Bronchial epithelial cell (primary cell): Measurements from ENCODE around the gene NTM. TPM values are rescaled to one million over a fixed set of nuclear protein-coding genes. Genes with fewer than 3 reads are reported as not detected.

ENCODE experiments used
- DNase-seq: peaks from one replicate; pipeline ENCODE4 v3.0.0-alpha.2; 2010; ENCODE audit warnings: low read depth
- FAIRE-seq: peaks from 2 replicates; lab custom pipeline; 2011; peaks lifted over from hg19 to GRCh38; lab: Jason Lieb, UNC
- H3K27me3 ChIP-seq: 2 replicates; pipeline ENCODE4 v1.5.1; 2011; ENCODE audit warnings: low read length; ENCODE audit not compliant: control insufficient read depth, insufficient read depth
- H3K36me3 ChIP-seq: 2 replicates; pipeline ENCODE4 v1.5.1; 2011; ENCODE audit warnings: low read length; ENCODE audit not compliant: control insufficient read depth, insufficient read depth
- H3K4me3 ChIP-seq: 2 replicates; pipeline ENCODE4 v1.5.1; 2011; ENCODE audit warnings: mild to moderate bottlenecking, low read depth, low read length, control low read depth
- CTCF ChIP-seq: IDR thresholded peaks from 2 replicates; pipeline ENCODE4 v1.5.1; 2011; ENCODE audit warnings: mild to moderate bottlenecking, moderate library complexity, low read length, control low read depth, inconsistent platforms; ENCODE audit not compliant: insufficient read depth, severe bottlenecking
- total RNA-seq: library from RNA; depleted of rRNA; stranded (reverse); fragments of >200 nt; gene quantifications from 2 replicates; pipeline ENCODE4 v1.2.1, GENCODE V29; 2014

NTM gene
- total RNA-seq, 1 donor from 2014 or later = 4.2 TPM

DNA sequence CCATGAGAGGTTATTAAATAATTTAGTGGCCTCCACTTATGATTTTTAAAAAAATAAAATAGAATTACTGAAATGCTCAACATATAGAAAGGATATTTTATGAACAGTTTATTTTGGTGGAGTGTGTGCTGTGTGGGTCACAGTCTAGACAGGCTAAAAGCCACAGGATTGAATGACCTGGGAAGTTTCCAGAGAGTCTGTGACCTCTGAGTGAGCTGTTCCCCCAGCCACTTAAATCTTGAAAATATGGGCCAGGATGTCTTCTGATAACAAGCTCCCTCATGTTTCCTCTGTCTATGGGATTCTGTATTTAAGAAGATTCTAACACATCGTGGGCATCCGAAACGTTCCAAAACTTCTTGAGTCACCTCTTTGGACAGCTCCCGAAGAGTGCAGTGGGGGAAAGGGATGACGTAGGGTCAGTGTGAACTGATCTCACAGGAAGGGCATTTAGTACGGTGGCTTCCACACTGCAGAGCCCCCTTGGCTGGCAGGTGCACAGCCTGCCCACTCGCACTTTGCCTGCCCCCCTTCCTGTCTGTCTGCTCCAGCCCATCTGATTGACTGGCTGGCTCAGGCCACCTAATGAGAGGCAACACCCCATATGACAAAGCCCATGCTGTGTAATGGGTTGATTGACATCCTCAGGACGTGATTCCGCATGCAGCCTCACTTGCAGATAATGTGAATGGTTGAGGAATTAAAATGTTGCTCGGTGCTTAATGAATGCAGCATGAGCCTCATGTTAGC is 97.4 kb downstream of the NTM start:
- Histone ChIP-seq H3K27me3 (no peaks in the 10 kb centered on the region), H3K36me3 (no peaks in the 10 kb centered on the region), H3K4me3 (no peak overlapping the region)
- TF ChIP-seq CTCF = no peak
- FAIRE-seq (peak; percentile 40), DNase-seq (peak; percentile 25)

- no peak for DNase-seq
- H3K36me3 ChIP-seq = no peaks in the 10 kb centered on the region
- no peak for FAIRE-seq
- no peaks in the 10 kb centered on the region for H3K27me3 ChIP-seq
- no peak overlapping the region for H3K4me3 ChIP-seq
- no peak for TF ChIP-seq CTCF
Observed at GRCh38 chr11:131468565-131468964, 98.2 kb downstream of the NTM start.

DNA sequence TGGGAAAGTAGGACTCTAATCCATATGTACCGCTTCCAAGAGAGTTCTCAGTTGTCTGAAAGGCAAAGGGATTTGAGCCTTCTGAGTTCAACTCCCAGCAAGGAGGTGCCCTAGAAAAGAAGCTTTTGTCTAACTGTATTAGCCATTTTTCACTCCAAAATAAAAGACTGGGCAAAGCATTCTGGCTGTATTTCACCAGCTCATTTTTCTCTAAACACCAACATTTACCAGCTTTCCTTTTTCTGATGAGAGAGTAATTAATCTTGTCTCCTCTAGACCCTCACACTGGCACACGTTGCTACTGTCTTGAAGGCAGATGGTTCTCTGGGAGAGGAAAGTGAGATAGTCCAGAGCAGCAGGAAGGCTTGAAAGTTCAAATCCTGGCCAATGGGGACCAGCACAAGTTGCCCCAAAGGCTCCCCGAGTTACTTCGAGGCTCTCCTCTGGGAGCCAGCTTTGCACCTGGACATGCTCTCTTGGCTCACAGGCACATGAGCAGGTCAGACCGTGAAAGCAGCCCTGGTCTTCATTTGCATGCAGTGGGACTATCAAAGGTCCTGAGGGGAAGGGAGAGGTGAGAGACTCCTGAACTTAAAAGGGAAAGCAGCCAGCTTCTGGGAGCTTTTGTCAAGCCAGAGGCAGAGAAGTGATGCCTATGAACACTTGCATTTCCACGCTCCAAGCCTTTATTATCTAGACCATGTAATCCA is 100.0 kb downstream of the NTM start:
- Histone ChIP-seq H3K27me3 (no peaks in the 10 kb centered on the region), H3K36me3 (no peaks in the 10 kb centered on the region), H3K4me3 (no peak overlapping the region)
- no peak for TF ChIP-seq CTCF
- no peak for FAIRE-seq
- DNase-seq = no peak

DNA sequence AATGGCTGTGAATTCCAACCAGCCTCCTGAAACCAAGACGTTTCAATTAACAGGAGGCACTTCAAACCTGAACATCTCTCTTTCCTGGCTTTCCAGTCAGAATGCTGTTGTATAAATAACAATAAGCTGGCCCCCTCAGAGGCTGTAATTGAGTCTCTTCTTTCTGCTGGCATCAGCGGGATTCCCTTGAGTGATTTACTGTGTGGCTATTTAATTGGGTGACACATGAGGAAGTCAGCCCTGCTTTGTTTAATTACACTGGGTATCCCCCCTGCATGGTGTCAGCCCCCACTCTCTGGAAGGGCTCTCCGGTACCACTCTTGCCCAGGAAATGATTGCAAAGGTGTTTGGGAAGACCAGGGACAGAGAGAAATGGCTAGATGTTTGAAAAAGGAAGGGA is 101.6 kb downstream of the NTM start:
- no peak overlapping the region for H3K4me3 ChIP-seq
- FAIRE-seq (no peak), DNase-seq (no peak)
- no peak for TF ChIP-seq CTCF
- H3K36me3 ChIP-seq = no peaks in the 10 kb centered on the region
- H3K27me3 ChIP-seq = no peaks in the 10 kb centered on the region

GRCh38 chr11:131474947-131475346 is 104.5 kb downstream of the NTM start:
- H3K36me3 ChIP-seq = no peaks in the 10 kb centered on the region
- DNase-seq = no peak
- no peak for TF ChIP-seq CTCF
- no peak for FAIRE-seq
- no peaks in the 10 kb centered on the region for H3K27me3 ChIP-seq
- H3K4me3 ChIP-seq = no peak overlapping the region

- no peak for FAIRE-seq
- no peak for DNase-seq
- Histone ChIP-seq H3K36me3 (no peaks in the 10 kb centered on the region), H3K27me3 (no peaks in the 10 kb centered on the region), H3K4me3 (no peak overlapping the region)
- no peak for TF ChIP-seq CTCF
Observed at GRCh38 chr11:131476266-131476665, 105.9 kb downstream of the NTM start.
